Lung (tissue), 12 donors: ENCODE measurements around the gene GLB1L2. TPM values are rescaled to one million over a fixed set of nuclear protein-coding genes. Genes with fewer than 3 reads are reported as not detected.

ENCODE experiments used
- ATAC-seq: fragments of 200-7000 bp; cut with Tn5 transposase; one replicate; pipeline ENCODE4 v1.9.1; 2020; ENCODE audit warnings: moderate number of reproducible peaks; ENCODE audit not compliant: insufficient read depth, low FRiP score
- DNase-seq, 3 donors: peaks; one replicate each; pipeline ENCODE4 v3.0.0-alpha.2; 2013 to 2017
- H3K27ac ChIP-seq, 2 donors: one replicate each; pipeline ENCODE4 v1.5.1; 2013; ENCODE audit warnings: mild to moderate bottlenecking in 2 of 2, moderate library complexity in 2 of 2, control low read depth in 1 of 2, inconsistent platforms in 1 of 2, low read depth in 1 of 2, low read length in 1 of 2
- H3K27me3 ChIP-seq, 3 donors: one replicate each; pipeline ENCODE4 v1.5.1; 2013; ENCODE audit warnings: low read length in 2 of 3; ENCODE audit not compliant: control insufficient read depth in 3 of 3, insufficient read depth in 3 of 3
- H3K36me3 ChIP-seq, 4 donors: one replicate each; pipeline ENCODE4 v1.5.1; 2013; ENCODE audit warnings: low read length in 4 of 4, mild to moderate bottlenecking in 1 of 4, moderate library complexity in 1 of 4; ENCODE audit not compliant: control insufficient read depth in 4 of 4, insufficient read depth in 4 of 4
- H3K4me1 ChIP-seq, 5 donors: one replicate each; pipeline ENCODE4 v1.5.1; 2013; ENCODE audit warnings: low read length in 5 of 5, mild to moderate bottlenecking in 2 of 5, moderate library complexity in 1 of 5; ENCODE audit not compliant: control insufficient read depth in 5 of 5, insufficient read depth in 5 of 5
- H3K4me3 ChIP-seq: one replicate; pipeline ENCODE4 v1.5.1; 2013; ENCODE audit warnings: mild to moderate bottlenecking, control low read depth, moderate library complexity
- H3K9ac ChIP-seq, 2 donors: one replicate each; pipeline ENCODE4 v1.5.1; 2013; ENCODE audit warnings: low read length in 2 of 2, control low read depth in 1 of 2; ENCODE audit not compliant: insufficient read depth in 1 of 2
- H3K9me3 ChIP-seq, 4 donors: one replicate each; pipeline ENCODE4 v1.5.1; 2013; ENCODE audit warnings: low read length in 3 of 4, mild to moderate bottlenecking in 1 of 4, moderate library complexity in 1 of 4; ENCODE audit not compliant: control insufficient read depth in 4 of 4, insufficient read depth in 3 of 4
- WGBS, 2 donors: extraction: QIAGEN DNeasy Blood & Tissue Kit; methylation state at CpG; one replicate each; pipeline ENCODE4 v1.1.7; 2013; 5-methylcytosine and 5-hydroxymethylcytosine counted together
- polyA plus RNA-seq, 2 donors: library from polyadenylated mRNA; stranded (reverse); fragments of 200-250 nt; gene quantifications; one replicate each; pipeline ENCODE4 v1.2.1, GENCODE V29; 2013
- total RNA-seq, 2 donors: library from RNA; depleted of rRNA in 1 of 2; stranded (reverse); fragments of >200 nt in 1 of 2; gene quantifications; one replicate each; pipeline ENCODE4 v1.2.1, GENCODE V29; 2014 to 2021
- TF ChIP-seq, protein P1 (sequence below): IDR thresholded peaks from 2 replicates; pipeline ENCODE4 v1.5.1; 2012; ENCODE audit warnings: mild to moderate bottlenecking; ENCODE audit errors: control extremely low read depth, extremely low read depth
- donor health status: control.
- donor health status: control.
- donor health status: Bipolar disorder and iron deficiency.
- donor health status: healthy.
- donor health status: DM: yes; HTN: yes; CAD: no.

GLB1L2 gene
- total and polyA plus RNA-seq, 4 donors: 7.1 to 13.6 (median 9.3) TPM

DNA sequence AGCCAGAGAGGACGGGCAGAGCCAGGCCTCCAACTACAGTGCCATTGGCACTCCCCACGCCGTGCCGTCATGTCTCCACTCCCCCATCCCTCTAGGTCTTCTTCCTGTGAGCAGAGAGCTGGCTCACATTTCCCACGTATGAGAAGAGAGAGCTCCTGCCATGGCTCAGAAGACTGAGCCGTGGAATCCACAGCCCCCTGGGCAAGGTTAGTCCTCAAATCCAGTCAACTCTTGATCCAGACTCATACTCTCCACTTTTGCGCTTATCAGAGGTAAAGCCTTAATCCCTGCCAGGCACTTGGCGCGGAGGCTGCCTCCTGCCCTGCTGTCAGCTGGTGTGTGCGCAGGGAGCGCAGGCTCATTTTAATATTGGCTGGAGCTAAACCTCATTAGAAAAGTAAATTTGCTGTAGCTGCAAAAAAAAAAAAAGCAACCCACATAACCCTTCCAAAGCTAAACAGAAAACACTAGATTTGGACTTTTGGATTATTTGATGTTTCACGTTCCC lies 75.6 kb downstream of the GLB1L2 start:
- Histone ChIP-seq H3K9me3 (peaks cover 0 to 8% (median 0%) of the 10 kb centered on the region in 4 donors), H3K36me3 (no peaks in the 10 kb centered on the region), H3K27me3 (peaks cover 0 to 24% (median 18%) of the 10 kb centered on the region in 3 donors), H3K9ac (no peak overlapping the region), H3K4me1 (peaks cover 0 to 4% (median 0%) of the 10 kb centered on the region in 5 donors), H3K27ac (no peak overlapping the region), H3K4me3 (no peak overlapping the region)
- DNase-seq (no peak), ATAC-seq (no peak)
- WGBS, 2 donors: 68 to 73% methylated on average over 10 to 12 of the region's 12 CpGs
- TF ChIP-seq, protein P1, sequence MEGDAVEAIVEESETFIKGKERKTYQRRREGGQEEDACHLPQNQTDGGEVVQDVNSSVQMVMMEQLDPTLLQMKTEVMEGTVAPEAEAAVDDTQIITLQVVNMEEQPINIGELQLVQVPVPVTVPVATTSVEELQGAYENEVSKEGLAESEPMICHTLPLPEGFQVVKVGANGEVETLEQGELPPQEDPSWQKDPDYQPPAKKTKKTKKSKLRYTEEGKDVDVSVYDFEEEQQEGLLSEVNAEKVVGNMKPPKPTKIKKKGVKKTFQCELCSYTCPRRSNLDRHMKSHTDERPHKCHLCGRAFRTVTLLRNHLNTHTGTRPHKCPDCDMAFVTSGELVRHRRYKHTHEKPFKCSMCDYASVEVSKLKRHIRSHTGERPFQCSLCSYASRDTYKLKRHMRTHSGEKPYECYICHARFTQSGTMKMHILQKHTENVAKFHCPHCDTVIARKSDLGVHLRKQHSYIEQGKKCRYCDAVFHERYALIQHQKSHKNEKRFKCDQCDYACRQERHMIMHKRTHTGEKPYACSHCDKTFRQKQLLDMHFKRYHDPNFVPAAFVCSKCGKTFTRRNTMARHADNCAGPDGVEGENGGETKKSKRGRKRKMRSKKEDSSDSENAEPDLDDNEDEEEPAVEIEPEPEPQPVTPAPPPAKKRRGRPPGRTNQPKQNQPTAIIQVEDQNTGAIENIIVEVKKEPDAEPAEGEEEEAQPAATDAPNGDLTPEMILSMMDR: no peak

GRCh38 chr11:134407923-134408322 lies 76.1 kb downstream of the GLB1L2 start:
- peaks cover 0 to 6% (median 0%) of the 10 kb centered on the region in 5 donors for H3K4me1 ChIP-seq
- H3K27me3 ChIP-seq: peaks cover 0 to 28% (median 20%) of the 10 kb centered on the region in 3 donors
- no peak overlapping the region for H3K27ac ChIP-seq
- DNase-seq (no peak), ATAC-seq (no peak)
- 55 to 69% methylated on average over 7 to 8 of the region's 8 CpGs for WGBS, 2 donors
- no peak overlapping the region for H3K9ac ChIP-seq
- H3K9me3 ChIP-seq: peaks cover 0 to 8% (median 0%) of the 10 kb centered on the region in 4 donors
- no peaks in the 10 kb centered on the region for H3K36me3 ChIP-seq
- H3K4me3 ChIP-seq: no peak overlapping the region
- TF ChIP-seq, protein P1: no peak

- Histone ChIP-seq H3K4me3 (no peak overlapping the region), H3K9ac (no peak overlapping the region), H3K4me1 (peaks cover 0 to 6% (median 0%) of the 10 kb centered on the region in 5 donors), H3K27me3 (peaks cover 0 to 47% (median 38%) of the 10 kb centered on the region in 3 donors), H3K9me3 (peaks cover 0 to 5% (median 0%) of the 10 kb centered on the region in 4 donors), H3K27ac (no peak overlapping the region), H3K36me3 (no peaks in the 10 kb centered on the region)
- TF ChIP-seq, protein P1: no peak
- DNase-seq: no peak
- no peak for ATAC-seq
- 73 to 79% methylated on average over 15 of the region's 15 CpGs for WGBS, 2 donors
Measured at GRCh38 chr11:134409552-134410429, 78.0 kb downstream of the GLB1L2 start.
